Measurements from ENCODE around the gene EIF2S3. TPM values are rescaled to one million over a fixed set of nuclear protein-coding genes. Genes with fewer than 3 reads are reported as not detected.

Gene EIF2S3
- total RNA-seq: 100 to 1,000 TPM; 366 to 386 TPM

DNA sequence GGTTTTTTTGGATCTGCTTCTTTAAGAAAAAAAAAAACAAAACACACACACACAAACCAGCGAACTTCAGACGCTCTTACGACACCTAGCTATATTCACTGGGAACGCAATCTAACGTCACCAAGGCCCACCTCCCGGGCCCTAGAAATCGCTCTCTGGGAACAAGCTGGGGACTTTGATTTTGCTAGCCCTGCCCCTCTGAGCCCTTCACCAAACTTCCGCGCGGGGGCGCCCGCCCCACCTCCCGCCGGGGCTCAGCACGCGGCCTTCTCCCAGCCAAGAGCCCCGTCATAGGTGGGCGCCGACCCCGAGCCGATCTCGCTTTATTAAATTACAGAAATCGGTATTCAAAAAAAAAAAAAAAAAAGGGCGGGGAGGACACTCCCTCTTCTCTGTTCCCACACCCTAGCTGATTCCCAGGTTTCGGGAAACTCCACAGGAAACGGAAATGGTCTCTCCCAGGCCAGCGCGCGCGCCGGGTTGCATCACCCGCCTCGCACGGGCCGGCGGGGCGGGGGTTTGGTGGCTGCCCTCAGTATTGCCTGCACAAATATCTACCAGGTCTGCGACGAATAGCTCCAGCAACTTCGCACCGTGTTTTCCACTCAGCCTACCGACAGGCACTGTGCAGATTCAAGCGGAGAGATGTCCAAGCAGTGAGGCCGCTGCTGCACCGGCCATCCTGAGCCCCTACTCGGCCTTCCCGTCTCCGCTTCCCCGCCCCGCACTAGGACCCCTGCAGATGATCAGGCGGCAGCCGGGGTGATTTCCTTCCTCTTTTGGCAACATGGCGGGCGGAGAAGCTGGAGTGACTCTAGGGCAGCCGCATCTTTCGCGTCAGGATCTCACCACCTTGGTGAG is at the start of gene EIF2S3:
Gene EIF2S3 (plus strand): TSS at position 775 of the 861 bp plus-strand sequence. CDS start 13 bp downstream, at position 788.
- Mint-ChIP-seq H3K9me3 (no peaks in the 10 kb centered on the region), H3K4me3 (no peak within 1 kb of the TSS), H3K27ac (no peak within 1 kb of the TSS), H3K36me3 (ENCODE audit: low read depth) (peaks cover 11% of the 10 kb centered on the region), H3K27me3 (ENCODE audit: low read depth) (no peaks in the 10 kb centered on the region), H3K4me1 (ENCODE audit: low read depth) (peaks cover 10% of the 10 kb centered on the region)
- CTCF ChIA-PET: interaction anchor here (0.5 to 2.2 kb wide), 22 partner anchors 9 to 311 kb away, joined by 3 to 13 read pairs (median 3); partner anchors contain the start of genes ACOT9, APOO, CXorf58 and KLHL15
- peak; percentile 87 for DNase-seq
- intact Hi-C loops (cut with micrococcal nuclease): loop anchor here (1.0 to 2.0 kb wide), 12 partner anchors 26 to 391 kb away; partner anchors contain the start of genes APOO and PRDX4

GRCh38 chrX:24005028-24005427 is 49.7 kb upstream of the EIF2S3 start:
- Mint-ChIP-seq H3K27ac (no peak overlapping the region), H3K27me3 (ENCODE audit: low read depth) (no peaks in the 10 kb centered on the region), H3K9me3 (no peaks in the 10 kb centered on the region), H3K4me3 (no peak overlapping the region), H3K4me1 (ENCODE audit: low read depth) (peaks cover 37% of the 10 kb centered on the region), H3K36me3 (ENCODE audit: low read depth) (peaks cover 25% of the 10 kb centered on the region)
- intact Hi-C loops (cut with micrococcal nuclease): no loop called here
- CTCF ChIA-PET: no interaction called here
- DNase-seq: no peak

- no peak overlapping the region for H3K4me3 Mint-ChIP-seq
- H3K9me3 Mint-ChIP-seq: no peaks in the 10 kb centered on the region
- CTCF ChIA-PET: no interaction called here
- peaks cover 46% of the 10 kb centered on the region for H3K4me1 Mint-ChIP-seq (ENCODE audit: low read depth)
- peaks cover 23% of the 10 kb centered on the region for H3K36me3 Mint-ChIP-seq (ENCODE audit: low read depth)
- H3K27ac Mint-ChIP-seq: no peak overlapping the region
- intact Hi-C loops (cut with micrococcal nuclease): no loop called here
- no peak for DNase-seq
- H3K27me3 Mint-ChIP-seq (ENCODE audit: low read depth): no peaks in the 10 kb centered on the region
Measured at GRCh38 chrX:24005867-24006266, 48.9 kb upstream of the EIF2S3 start.

DNA sequence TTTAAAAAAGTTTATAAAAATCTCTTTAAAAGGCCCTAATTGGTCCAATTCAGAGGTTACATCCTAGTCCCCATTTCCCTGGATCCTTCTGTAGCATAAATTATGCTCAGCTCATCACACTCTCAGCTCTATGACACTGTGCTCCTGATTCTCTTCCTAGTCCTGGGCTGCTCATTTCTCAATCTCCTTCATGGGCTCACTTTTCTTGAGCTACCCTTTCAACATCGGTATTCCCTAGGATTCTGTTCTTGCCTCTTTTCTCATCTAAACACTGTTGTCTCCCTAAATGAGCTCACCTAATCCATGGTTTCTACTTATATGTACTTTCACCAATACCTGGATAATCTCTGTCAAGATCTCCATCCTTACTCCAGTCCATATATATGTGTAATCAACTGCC is 42.5 kb upstream of the EIF2S3 start:
- Mint-ChIP-seq H3K36me3 (ENCODE audit: low read depth) (peaks cover 10% of the 10 kb centered on the region), H3K4me3 (no peak overlapping the region), H3K4me1 (ENCODE audit: low read depth) (peaks cover 42% of the 10 kb centered on the region), H3K9me3 (no peaks in the 10 kb centered on the region), H3K27ac (peak overlapping the region; percentile 2), H3K27me3 (ENCODE audit: low read depth) (no peaks in the 10 kb centered on the region)
- intact Hi-C loops (cut with micrococcal nuclease): loop anchor here (5.0 kb wide), 2 partner anchors 155 to 230 kb away; partner anchors contain the start of gene SAT1
- no peak for DNase-seq
- CTCF ChIA-PET: interaction anchor here (1.3 to 1.6 kb wide), 2 partner anchors 20 to 103 kb away, joined by 3 to 5 read pairs; no protein-coding TSS in a partner anchor

GRCh38 chrX:24014388-24015018 is 40.3 kb upstream of the EIF2S3 start:
- Mint-ChIP-seq H3K4me1 (ENCODE audit: low read depth) (peaks cover 37% of the 10 kb centered on the region), H3K36me3 (ENCODE audit: low read depth) (peaks cover 10% of the 10 kb centered on the region), H3K27ac (peak overlapping the region; percentile 92), H3K27me3 (ENCODE audit: low read depth) (no peaks in the 10 kb centered on the region), H3K9me3 (no peaks in the 10 kb centered on the region), H3K4me3 (peak overlapping the region; percentile 67)
- CTCF ChIA-PET: interaction anchor here (0.7 kb wide), 1 partner anchor 23 kb away, joined by 6 read pairs; no protein-coding TSS in a partner anchor
- intact Hi-C loops (cut with micrococcal nuclease): loop anchor here (1.0 to 5.0 kb wide), 9 partner anchors 11 to 282 kb away; partner anchors contain the start of genes CXorf58, EIF2S3 and SAT1
- DNase-seq: peak; percentile 76

DNA sequence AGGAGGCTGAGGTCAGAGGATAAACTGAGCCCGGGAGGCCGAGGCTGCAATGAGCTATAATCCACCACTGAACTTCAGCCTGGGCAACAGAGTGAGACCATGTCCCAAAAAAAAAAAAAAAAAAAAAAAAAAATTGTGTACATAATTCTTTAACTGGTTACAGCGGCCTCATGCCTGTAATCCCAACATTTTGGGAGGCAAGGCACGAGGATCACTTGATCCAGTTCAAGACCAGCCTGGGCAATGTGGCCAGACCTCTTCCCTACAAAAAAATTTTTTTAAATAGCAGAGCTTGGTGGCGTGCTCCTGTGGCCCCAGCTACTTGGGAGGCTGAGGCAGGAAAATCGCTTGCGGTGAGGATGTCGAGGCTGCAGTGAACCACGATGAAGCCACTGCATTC is 37.1 kb upstream of the EIF2S3 start:
- Mint-ChIP-seq H3K36me3 (ENCODE audit: low read depth) (peaks cover 13% of the 10 kb centered on the region), H3K27ac (no peak overlapping the region), H3K4me1 (ENCODE audit: low read depth) (peaks cover 43% of the 10 kb centered on the region), H3K9me3 (no peaks in the 10 kb centered on the region), H3K27me3 (ENCODE audit: low read depth) (no peaks in the 10 kb centered on the region), H3K4me3 (no peak overlapping the region)
- no peak for DNase-seq
- CTCF ChIA-PET: no interaction called here
- intact Hi-C loops (cut with micrococcal nuclease): no loop called here

DNA sequence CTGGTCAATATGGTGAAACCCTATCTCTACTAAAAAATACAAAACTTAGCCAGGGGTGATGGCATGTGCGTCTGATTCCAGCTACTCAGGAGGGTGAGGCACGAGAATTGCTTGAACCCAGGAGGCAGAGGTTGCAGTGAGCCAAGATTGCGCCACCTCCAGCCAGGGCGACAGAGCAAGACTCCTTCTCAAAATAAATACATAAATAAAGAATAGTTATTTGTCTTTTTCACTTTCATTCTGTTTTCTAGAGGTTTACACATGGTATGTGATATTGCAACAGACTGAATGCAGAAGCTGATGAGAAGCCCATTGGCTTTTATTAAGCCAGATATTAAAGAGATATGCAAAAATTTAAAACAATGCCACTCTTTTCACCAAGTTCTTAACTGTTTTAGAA is 35.9 kb upstream of the EIF2S3 start:
- H3K36me3 Mint-ChIP-seq (ENCODE audit: low read depth): peaks cover 20% of the 10 kb centered on the region
- H3K4me3 Mint-ChIP-seq: no peak overlapping the region
- no peaks in the 10 kb centered on the region for H3K9me3 Mint-ChIP-seq
- H3K27ac Mint-ChIP-seq: no peak overlapping the region
- no peaks in the 10 kb centered on the region for H3K27me3 Mint-ChIP-seq (ENCODE audit: low read depth)
- H3K4me1 Mint-ChIP-seq (ENCODE audit: low read depth): peaks cover 46% of the 10 kb centered on the region
- intact Hi-C loops (cut with micrococcal nuclease): no loop called here
- DNase-seq: no peak
- CTCF ChIA-PET: interaction anchor here (0.7 kb wide), 2 partner anchors 36 to 790 kb away, joined by 3 read pairs; partner anchors contain the start of gene EIF2S3

GRCh38 chrX:24019448-24019847 is 35.3 kb upstream of the EIF2S3 start:
- no peaks in the 10 kb centered on the region for H3K9me3 Mint-ChIP-seq
- H3K27ac Mint-ChIP-seq: peak overlapping the region; percentile 46
- DNase-seq: no peak
- H3K36me3 Mint-ChIP-seq (ENCODE audit: low read depth): peaks cover 20% of the 10 kb centered on the region
- H3K4me1 Mint-ChIP-seq (ENCODE audit: low read depth): peaks cover 43% of the 10 kb centered on the region
- H3K27me3 Mint-ChIP-seq (ENCODE audit: low read depth): no peaks in the 10 kb centered on the region
- H3K4me3 Mint-ChIP-seq: no peak overlapping the region
- CTCF ChIA-PET: interaction anchor here (0.7 kb wide), 1 partner anchor 35 kb away, joined by 3 read pairs; the partner anchor contains the start of gene EIF2S3
- intact Hi-C loops (cut with micrococcal nuclease): no loop called here

GRCh38 chrX:24020306-24020876 is 34.4 kb upstream of the EIF2S3 start:
- no peaks in the 10 kb centered on the region for H3K27me3 Mint-ChIP-seq (ENCODE audit: low read depth)
- no peak for DNase-seq
- H3K4me3 Mint-ChIP-seq: peak overlapping the region; percentile 43
- peaks cover 34% of the 10 kb centered on the region for H3K4me1 Mint-ChIP-seq (ENCODE audit: low read depth)
- no peaks in the 10 kb centered on the region for H3K9me3 Mint-ChIP-seq
- CTCF ChIA-PET: interaction anchor here (0.7 kb wide), 1 partner anchor 238 kb away, joined by 4 read pairs; no protein-coding TSS in a partner anchor
- intact Hi-C loops (cut with micrococcal nuclease): loop anchor here (10.0 kb wide), 2 partner anchors 356 to 454 kb away; partner anchors contain the start of gene PRDX4
- H3K27ac Mint-ChIP-seq: peak overlapping the region; percentile 60
- peaks cover 20% of the 10 kb centered on the region for H3K36me3 Mint-ChIP-seq (ENCODE audit: low read depth)

DNA sequence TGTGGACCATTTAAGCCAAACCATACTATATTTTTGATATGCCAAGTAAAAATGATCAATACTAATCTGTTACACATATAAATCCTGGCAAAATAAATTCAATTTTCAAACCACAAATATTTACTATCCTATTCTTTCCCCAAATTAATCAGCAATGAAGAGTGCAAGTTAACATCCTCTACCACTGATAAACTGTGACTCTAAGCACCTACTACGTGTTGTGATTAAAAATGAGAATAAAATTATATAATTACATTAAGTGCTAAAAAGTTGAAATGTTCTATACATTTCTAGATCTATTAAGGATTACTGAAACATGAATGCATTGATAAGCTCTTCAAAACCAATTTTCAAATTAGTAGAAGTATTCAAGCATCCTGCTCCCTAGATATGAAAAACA is 31.2 kb upstream of the EIF2S3 start:
- Mint-ChIP-seq H3K9me3 (no peaks in the 10 kb centered on the region), H3K4me3 (peak overlapping the region; percentile 85), H3K36me3 (ENCODE audit: low read depth) (peaks cover 20% of the 10 kb centered on the region), H3K27ac (peak overlapping the region; percentile 56), H3K27me3 (ENCODE audit: low read depth) (no peaks in the 10 kb centered on the region), H3K4me1 (ENCODE audit: low read depth) (peaks cover 27% of the 10 kb centered on the region)
- CTCF ChIA-PET: no interaction called here
- intact Hi-C loops (cut with micrococcal nuclease): loop anchor here (10.0 kb wide), 2 partner anchors 359 to 451 kb away; partner anchors contain the start of gene PRDX4
- no peak for DNase-seq

- DNase-seq: no peak
- Mint-ChIP-seq H3K4me3 (peak overlapping the region; percentile 85), H3K27me3 (ENCODE audit: low read depth) (no peaks in the 10 kb centered on the region), H3K36me3 (ENCODE audit: low read depth) (peaks cover 20% of the 10 kb centered on the region), H3K27ac (peak overlapping the region; percentile 71), H3K4me1 (ENCODE audit: low read depth) (peaks cover 27% of the 10 kb centered on the region), H3K9me3 (no peaks in the 10 kb centered on the region)
- intact Hi-C loops (cut with micrococcal nuclease): loop anchor here (2.0 to 10.0 kb wide), 4 partner anchors 31 to 451 kb away; partner anchors contain the start of genes ACOT9 and PRDX4
- CTCF ChIA-PET: no interaction called here
Measured at GRCh38 chrX:24023972-24024669, 30.6 kb upstream of the EIF2S3 start.
